Caco-2 (cell line): ENCODE results near the gene VKORC1L1. TPM values are rescaled to one million over a fixed set of nuclear protein-coding genes. Genes with fewer than 3 reads are reported as not detected.
"Not testable (repeated sequence)": the region's sequence is repeated elsewhere in the genome, so short reads cannot be mapped to it uniquely, and the experiment has no call there.

Experiments
- BruUV-seq: library from RNA; stranded (reverse); fragments of 400-500 nt; replicated peaks from 2 replicates; lab custom pipeline; 2021; lab: Mats Ljungman, UMichigan
- CTCF ChIA-PET: fragments of 300-600 bp; sonication (Branson Sonifier 250); formaldehyde crosslinking; loops from one replicate; lab custom pipeline; 2022; ENCODE audit warnings: antibody characterized with exemption; lab: Charles Lee
- POLR2A ChIA-PET: fragments of 300-600 bp; sonication (Branson Sonifier 250); formaldehyde crosslinking; loops from one replicate; lab custom pipeline; 2022; ENCODE audit warnings: antibody characterized with exemption; lab: Charles Lee
- DNase-seq, 2 experiments: peaks; one replicate each; pipeline versions ENCODE4 v3.0.0 to v3.0.0-alpha.2; 2020 to 2022
- H3K27me3 ChIP-seq: replicated peaks from 2 replicates; pipeline ENCODE4 v1.6.0; 2011; ENCODE audit warnings: low read length; ENCODE audit not compliant: control insufficient read depth, insufficient read depth
- H3K36me3 ChIP-seq: 2 replicates; pipeline ENCODE4 v1.5.1; 2011; ENCODE audit warnings: low read length; ENCODE audit not compliant: control insufficient read depth, insufficient read depth
- H3K4me1 ChIP-seq: fragments of 250-450 bp; sonication (Bioruptor Pico); 2 replicates; pipeline ENCODE4 v1.5.1; 2020; ENCODE audit warnings: mild to moderate bottlenecking
- H3K4me3 ChIP-seq: 2 replicates; pipeline ENCODE4 v1.5.1; 2011; ENCODE audit warnings: low read depth, mild to moderate bottlenecking, control low read depth, low read length
- H3K9me3 ChIP-seq: fragments of 250-450 bp; sonication (Bioruptor Pico); 2 replicates; pipeline ENCODE4 v1.5.1; 2020; ENCODE audit warnings: mild to moderate bottlenecking, moderate library complexity
- H3K27ac Mint-ChIP-seq: one replicate; pipeline ENCODE4 v1.8.0; 2022; ENCODE audit warnings: mixed read lengths; ENCODE audit not compliant: unreplicated experiment
- H3K27me3 Mint-ChIP-seq: one replicate; pipeline ENCODE4 v1.8.0; 2022; ENCODE audit warnings: mixed read lengths; ENCODE audit not compliant: insufficient read depth, unreplicated experiment
- H3K36me3 Mint-ChIP-seq: one replicate; pipeline ENCODE4 v1.8.0; 2022; ENCODE audit warnings: mild to moderate bottlenecking, mixed read lengths; ENCODE audit not compliant: insufficient read depth, unreplicated experiment
- H3K4me1 Mint-ChIP-seq: one replicate; pipeline ENCODE4 v1.8.0; 2022; ENCODE audit warnings: low read depth, mixed read lengths; ENCODE audit not compliant: unreplicated experiment
- H3K4me3 Mint-ChIP-seq: one replicate; pipeline ENCODE4 v1.8.0; 2022; ENCODE audit warnings: mild to moderate bottlenecking, moderate library complexity, mixed read lengths; ENCODE audit not compliant: unreplicated experiment
- H3K9me3 Mint-ChIP-seq: one replicate; pipeline ENCODE4 v1.8.0; 2022; ENCODE audit warnings: mixed read lengths; ENCODE audit not compliant: unreplicated experiment
- intact Hi-C: fragments of 100-400 bp; cut with micrococcal nuclease; formaldehyde crosslinking; loops from one replicate; pipeline ENCODE4 v1.10.0; 2022; ENCODE audit not compliant: unreplicated experiment
- total RNA-seq: library from RNA; stranded (reverse); gene quantifications from 2 replicates; pipeline ENCODE4 v1.2.3, GENCODE V29; 2022

VKORC1L1 gene
- total RNA-seq, 1 experiment from 2014 or later = 35.2 TPM

DNA sequence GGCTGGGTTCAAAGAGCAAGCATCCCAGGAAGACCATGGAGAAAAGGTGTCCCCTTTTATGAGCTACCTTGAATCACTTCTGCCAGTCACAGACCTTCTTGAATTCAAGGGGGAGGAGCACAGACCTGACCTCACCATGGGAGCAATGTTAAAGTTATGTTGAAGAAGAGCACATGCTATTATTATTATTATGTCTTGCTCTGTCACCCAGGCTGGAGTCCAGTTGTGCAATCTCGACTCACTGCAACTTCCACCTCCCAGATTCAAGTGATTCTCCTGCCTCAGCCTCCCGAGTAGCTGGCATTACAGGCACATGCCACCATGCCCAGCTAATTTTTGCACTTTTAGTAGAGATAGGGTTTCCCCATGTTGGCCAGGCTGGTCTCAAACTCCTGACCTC is 5.2 kb upstream of the VKORC1L1 start:
- H3K4me3 ChIP-seq, H3K4me1 ChIP-seq, DNase-seq, CTCF ChIA-PET, intact Hi-C loops, H3K4me3 Mint-ChIP-seq, H3K4me1 Mint-ChIP-seq, H3K27ac Mint-ChIP-seq, POLR2A ChIA-PET, H3K27me3 Mint-ChIP-seq, H3K36me3 ChIP-seq, H3K9me3 Mint-ChIP-seq, BruUV-seq, H3K36me3 Mint-ChIP-seq, H3K9me3 ChIP-seq, H3K27me3 ChIP-seq: not testable (repeated sequence)

DNA sequence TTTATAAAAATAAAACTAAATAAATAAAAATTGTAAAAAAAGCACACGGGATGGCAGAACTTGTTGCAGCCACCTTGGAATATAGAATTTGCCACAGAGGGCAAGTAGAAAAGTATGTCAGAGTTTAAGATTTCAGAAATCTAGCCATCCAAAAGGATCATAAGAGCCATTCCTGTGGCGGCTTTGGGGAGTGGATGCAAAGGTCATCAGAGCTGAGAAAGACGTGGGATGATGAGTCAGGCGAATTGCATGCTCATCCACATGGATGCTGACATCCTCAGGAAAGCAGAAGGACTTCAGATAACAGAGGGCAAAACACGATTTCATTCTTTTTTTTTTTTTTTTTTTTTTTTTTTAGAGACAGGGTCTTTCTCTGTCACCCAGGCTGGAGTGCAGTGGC is 3.6 kb upstream of the VKORC1L1 start:
- ChIA-PET CTCF (interaction anchor here (0.7 kb wide), 1 partner anchor 99 kb away, joined by 8 read pairs; no protein-coding TSS in a partner anchor), POLR2A (interaction anchor here (0.7 kb wide), 1 partner anchor 11 kb away, joined by 5 read pairs; no protein-coding TSS in a partner anchor)
- H3K36me3 ChIP-seq, BruUV-seq, H3K36me3 Mint-ChIP-seq, H3K4me1 ChIP-seq, H3K4me1 Mint-ChIP-seq, H3K27ac Mint-ChIP-seq, H3K4me3 ChIP-seq, H3K4me3 Mint-ChIP-seq, H3K27me3 Mint-ChIP-seq, H3K9me3 Mint-ChIP-seq, intact Hi-C loops, H3K9me3 ChIP-seq, H3K27me3 ChIP-seq: not testable (repeated sequence)
- DNase-seq = peak; percentile 21 to 61

DNA sequence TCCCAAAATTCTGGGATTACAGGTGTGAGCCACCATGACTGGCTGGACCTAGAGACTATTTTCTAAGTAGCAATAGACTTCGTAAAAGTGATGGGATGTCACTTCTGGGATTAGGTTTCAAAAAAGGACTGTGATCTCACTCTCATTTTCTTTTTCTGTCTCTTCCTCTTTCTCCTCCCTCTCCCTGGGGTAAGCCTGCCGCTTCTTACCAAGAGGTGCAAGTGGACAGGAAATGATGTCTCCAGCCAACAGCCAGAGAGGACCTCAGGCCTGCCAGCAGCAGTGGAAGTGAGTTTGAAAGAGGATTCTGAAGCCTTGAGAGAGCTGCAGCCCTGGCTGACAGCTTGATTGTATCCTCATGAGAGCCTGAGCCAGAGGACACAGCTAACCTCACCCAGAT is 1.4 kb upstream of the VKORC1L1 start:
- H3K9me3 Mint-ChIP-seq, H3K27ac Mint-ChIP-seq, H3K27me3 ChIP-seq, CTCF ChIA-PET, H3K4me3 Mint-ChIP-seq, H3K4me1 Mint-ChIP-seq, POLR2A ChIA-PET, H3K9me3 ChIP-seq, BruUV-seq, H3K27me3 Mint-ChIP-seq, DNase-seq, H3K36me3 ChIP-seq, H3K4me1 ChIP-seq, H3K36me3 Mint-ChIP-seq, H3K4me3 ChIP-seq: not testable (repeated sequence)
- intact Hi-C loops = loop anchor here (5.0 kb wide), 2 partner anchors 56 to 124 kb away; no protein-coding TSS in a partner anchor

DNA sequence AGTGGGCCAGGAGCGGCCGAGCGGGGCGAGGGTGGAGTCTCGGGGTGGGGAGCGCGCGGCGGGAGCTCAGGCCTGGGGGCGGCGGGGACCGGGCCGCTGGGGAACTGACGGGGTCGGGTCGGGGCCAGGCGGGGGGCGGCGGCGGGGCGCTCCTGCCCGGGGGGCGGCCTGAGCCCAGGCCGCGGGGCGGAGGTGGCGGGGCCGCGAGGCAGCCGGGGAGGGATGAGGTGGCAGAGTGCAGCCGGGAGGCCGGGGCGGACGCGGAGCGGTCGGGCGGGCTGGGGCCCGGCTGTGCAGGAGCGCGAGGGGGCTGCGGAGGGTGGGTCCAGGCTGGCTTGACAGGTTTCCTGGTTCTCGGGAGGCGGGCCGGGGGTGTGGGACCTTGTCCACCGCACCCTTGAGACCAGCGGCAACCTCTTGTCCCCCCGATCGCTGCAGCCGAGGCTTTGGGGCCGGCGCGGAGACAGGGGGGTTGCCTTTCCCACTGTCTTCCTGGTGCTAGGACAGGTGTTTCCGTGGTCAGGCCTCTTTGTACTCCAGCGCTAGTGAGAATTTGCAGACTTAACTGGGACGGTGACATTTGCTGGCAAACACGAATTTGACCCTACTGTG is 814 bp downstream of the VKORC1L1 start:
- BruUV-seq, H3K9me3 ChIP-seq, H3K27me3 ChIP-seq, H3K36me3 Mint-ChIP-seq, H3K4me1 ChIP-seq, CTCF ChIA-PET, H3K4me1 Mint-ChIP-seq, H3K36me3 ChIP-seq, H3K9me3 Mint-ChIP-seq, H3K27me3 Mint-ChIP-seq: not testable (repeated sequence)
- Mint-ChIP-seq H3K27ac (peak overlapping the region; percentile 87), H3K4me3 (peak overlapping the region; percentile 77)
- intact Hi-C loops = loop anchor here (5.0 kb wide), 2 partner anchors 54 to 126 kb away; no protein-coding TSS in a partner anchor
- peak; percentile 46 to 55 for DNase-seq
- POLR2A ChIA-PET = interaction anchor here (0.5 kb wide), 1 partner anchor 16 kb away, joined by 4 read pairs; no protein-coding TSS in a partner anchor
- H3K4me3 ChIP-seq = peak overlapping the region; percentile 63

DNA sequence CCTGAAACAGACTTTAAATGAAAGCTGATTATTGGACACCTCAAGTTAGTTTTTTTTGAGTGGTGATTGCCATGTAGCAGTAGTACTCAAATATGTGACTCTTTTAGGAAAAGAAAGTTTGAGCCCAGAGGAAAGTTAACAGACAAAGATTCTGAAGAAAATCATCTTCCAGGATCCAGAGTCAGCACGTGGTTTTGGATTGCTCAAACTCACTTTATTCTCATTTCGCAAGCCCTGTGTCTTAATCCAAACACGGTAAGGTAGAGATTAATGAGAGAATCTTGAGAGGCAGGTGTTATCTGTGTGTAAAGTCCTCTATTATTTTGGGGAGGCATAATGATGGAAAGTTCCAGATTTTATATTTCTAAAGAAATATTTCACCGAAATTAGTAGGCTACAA is 2.8 kb downstream of the VKORC1L1 start:
- BruUV-seq = TSS peak; percentile 36
- H3K9me3 Mint-ChIP-seq, intact Hi-C loops, H3K4me1 ChIP-seq, H3K27me3 Mint-ChIP-seq, CTCF ChIA-PET, H3K27me3 ChIP-seq, H3K9me3 ChIP-seq, H3K27ac Mint-ChIP-seq, H3K36me3 ChIP-seq, DNase-seq, POLR2A ChIA-PET, H3K4me3 ChIP-seq, H3K4me3 Mint-ChIP-seq: not testable (repeated sequence)
- H3K36me3 Mint-ChIP-seq = peaks cover 12% of the 10 kb centered on the region
- H3K4me1 Mint-ChIP-seq = peaks cover 13% of the 10 kb centered on the region

DNA sequence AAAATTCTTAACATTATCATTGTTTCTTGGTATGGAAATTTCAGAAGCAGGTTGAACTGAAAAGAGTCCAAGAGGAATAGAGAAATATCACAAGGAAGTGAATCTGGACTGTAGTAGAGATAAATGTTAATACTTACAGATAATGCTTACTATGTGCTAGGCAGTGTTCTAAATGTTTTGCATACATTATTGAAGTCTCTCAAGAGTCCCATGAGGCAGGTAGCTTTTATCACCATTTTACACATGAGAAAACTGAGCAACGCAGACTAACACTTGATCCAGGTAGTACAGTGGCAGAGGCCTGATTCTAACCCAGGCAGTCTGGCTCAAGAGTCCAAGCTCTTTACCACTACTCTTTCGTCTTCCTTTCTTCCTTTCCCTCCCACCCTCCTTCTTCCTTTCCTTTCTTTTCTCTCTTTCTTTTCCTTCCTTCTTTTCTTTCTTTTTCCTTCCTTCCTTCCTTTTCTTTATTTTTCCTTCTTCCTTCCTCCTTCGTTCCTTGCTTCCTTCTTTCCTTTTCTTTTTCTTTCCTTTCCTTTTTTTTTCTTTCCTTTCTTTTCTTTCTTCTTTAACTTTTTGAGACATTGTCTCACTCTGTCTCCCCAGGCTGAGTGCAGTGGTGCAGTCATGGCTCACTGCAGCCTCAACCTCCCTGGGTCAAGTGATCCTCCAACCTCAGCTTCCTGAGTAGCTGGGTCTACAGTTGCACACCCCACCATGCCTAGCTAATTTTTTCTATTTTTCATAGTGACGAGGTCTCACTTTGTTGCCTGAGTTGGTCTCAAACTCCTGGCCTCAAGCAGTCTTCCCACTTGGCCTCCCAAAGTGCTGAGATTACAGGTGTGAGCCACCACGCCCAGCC is 6.6 kb downstream of the VKORC1L1 start:
- CTCF ChIA-PET, DNase-seq, H3K27ac Mint-ChIP-seq, H3K4me3 ChIP-seq, BruUV-seq, H3K27me3 ChIP-seq, H3K36me3 ChIP-seq, H3K27me3 Mint-ChIP-seq, intact Hi-C loops, H3K4me3 Mint-ChIP-seq, POLR2A ChIA-PET, H3K9me3 Mint-ChIP-seq, H3K4me1 ChIP-seq, H3K9me3 ChIP-seq: not testable (repeated sequence)
- Mint-ChIP-seq H3K36me3 (peaks cover 12% of the 10 kb centered on the region), H3K4me1 (peaks cover 13% of the 10 kb centered on the region)
